CD4-positive, alpha-beta T cell (primary cell): ENCODE data around the gene EIF1AX. TPM values are rescaled to one million over a fixed set of nuclear protein-coding genes. Genes with fewer than 3 reads are reported as not detected.
A peak's percentile ranks its signal among the peaks of the same experiment; 100 is the strongest.

Experiments used
- ATAC-seq: fragments of 200-7000 bp; cut with Tn5 transposase; one replicate; pipeline ENCODE4 v1.10.0; 2022; ENCODE audit warnings: mild to moderate bottlenecking; ENCODE audit not compliant: poor library complexity
- CTCF ChIA-PET: fragments of 350-600 bp; sonication (Branson Sonifier 250); formaldehyde crosslinking; loops from one replicate; lab custom pipeline; 2021; ENCODE audit warnings: antibody characterized with exemption, inconsistent platforms; lab: Charles Lee
- POLR2A ChIA-PET: fragments of 350-600 bp; sonication (Branson Sonifier 250); formaldehyde crosslinking; loops from one replicate; lab custom pipeline; 2021; ENCODE audit warnings: antibody characterized with exemption, inconsistent platforms; lab: Charles Lee
- DNase-seq, 14 experiments: peaks; one replicate each; pipeline ENCODE4 v3.0.0-alpha.2; 2013 to 2020; ENCODE audit warnings: mixed read lengths in 2 of 14
- H3K27ac ChIP-seq, 2 donors: one replicate each; pipeline versions ENCODE4 v1.5.1 to v1.7.0; 2013; ENCODE audit warnings: low read length in 2 of 2, low read depth in 1 of 2, mild to moderate bottlenecking in 1 of 2
- H3K27me3 ChIP-seq, 2 experiments: 1 replicate in 1 of 2; 2 replicates in 1 of 2; pipeline versions ENCODE4 v1.6.1 to v1.7.0; 2013; ENCODE audit warnings: low read length in 2 of 2, control low read depth in 1 of 2, mild to moderate bottlenecking in 1 of 2, moderate library complexity in 1 of 2; ENCODE audit not compliant: insufficient read depth in 2 of 2, control insufficient read depth in 1 of 2
- H3K36me3 ChIP-seq: one replicate; pipeline ENCODE4 v1.6.1; 2013; ENCODE audit warnings: low read length, control low read depth; ENCODE audit not compliant: insufficient read depth
- H3K4me1 ChIP-seq: one replicate; pipeline ENCODE4 v1.6.1; 2013; ENCODE audit warnings: low read length, control low read depth; ENCODE audit not compliant: insufficient read depth
- H3K4me3 ChIP-seq: one replicate; pipeline ENCODE4 v1.5.1; 2013; ENCODE audit warnings: mild to moderate bottlenecking, low read length, moderate library complexity
- H3K9me3 ChIP-seq, 2 experiments: 1 replicate in 1 of 2; 2 replicates in 1 of 2; pipeline versions ENCODE4 v1.6.1 to v1.7.0; 2013; ENCODE audit warnings: low read length in 2 of 2, mild to moderate bottlenecking in 2 of 2, control low read depth in 1 of 2, moderate library complexity in 1 of 2; ENCODE audit not compliant: control insufficient read depth in 1 of 2, insufficient read depth in 1 of 2
- H3K27ac Mint-ChIP-seq: one replicate; pipeline ENCODE4 v1.8.0; 2020; ENCODE audit warnings: mixed read lengths
- H3K27me3 Mint-ChIP-seq: one replicate; pipeline ENCODE4 v1.8.0; 2021; ENCODE audit warnings: mixed read lengths
- H3K36me3 Mint-ChIP-seq: one replicate; pipeline ENCODE4 v1.8.0; 2021; ENCODE audit warnings: low read depth, mixed read lengths
- H3K4me1 Mint-ChIP-seq: one replicate; pipeline ENCODE4 v1.8.0; 2021; ENCODE audit warnings: low read depth, mixed read lengths
- H3K4me3 Mint-ChIP-seq: one replicate; pipeline ENCODE4 v1.8.0; 2020; ENCODE audit warnings: mild to moderate bottlenecking, mixed read lengths
- H3K9me3 Mint-ChIP-seq: one replicate; pipeline ENCODE4 v1.8.0; 2020; ENCODE audit warnings: mixed read lengths
- intact Hi-C, 2 experiments: fragments of 100-400 bp; cut with DNase I in 1 of 2; cut with micrococcal nuclease in 1 of 2; formaldehyde crosslinking; loops; one replicate each; pipeline versions ENCODE4 v1.15.1 to v1.9.0; 2023 to 2025; cut with DNase I, micrococcal nuclease
- total RNA-seq, 174 experiments: library from RNA in 2 of 174; stranded (reverse) in 2 of 174; gene quantifications; one replicate each; pipeline ENCODE4 v1.2.3 and lab custom pipeline; 2021 to 2026
- TF ChIP-seq, protein P1 (sequence below): fragments of 200-600 bp; IDR thresholded peaks from one replicate; pipeline ENCODE4 v1.8.0; 2022; ENCODE audit warnings: antibody characterized with exemption, mild to moderate bottlenecking

Gene EIF1AX
- total RNA-seq, 2 experiments from 2014 or later: 56.1 to 62.5 TPM

DNA sequence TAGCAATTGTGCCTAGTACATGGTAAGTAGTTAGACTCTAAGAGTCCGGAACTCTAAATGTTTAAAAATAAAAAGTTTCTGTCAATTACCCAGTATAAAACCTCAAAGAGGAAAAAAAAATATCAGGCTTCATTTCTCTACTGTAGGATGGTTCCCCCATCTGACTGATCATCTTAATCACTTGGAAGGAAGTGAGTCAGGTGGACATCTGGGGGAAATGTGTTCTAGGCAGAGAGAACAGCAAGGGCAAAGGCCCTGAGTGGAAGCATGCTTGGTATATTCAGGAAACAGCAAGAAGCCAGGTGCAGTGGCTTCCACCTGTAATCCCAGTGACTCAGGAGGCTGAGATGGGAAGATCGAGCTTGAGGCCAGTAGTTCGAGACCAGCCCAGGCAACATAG, 2.9 kb upstream of the EIF1AX start:
- DNase-seq: peak in 1 of 14 experiments; percentile 8
- ChIA-PET CTCF (no interaction called here), POLR2A (no interaction called here)
- no peak for ATAC-seq
- H3K36me3 Mint-ChIP-seq: peaks cover 5% of the 10 kb centered on the region
- no peaks in the 10 kb centered on the region for H3K27me3 ChIP-seq
- TF ChIP-seq, protein P1, sequence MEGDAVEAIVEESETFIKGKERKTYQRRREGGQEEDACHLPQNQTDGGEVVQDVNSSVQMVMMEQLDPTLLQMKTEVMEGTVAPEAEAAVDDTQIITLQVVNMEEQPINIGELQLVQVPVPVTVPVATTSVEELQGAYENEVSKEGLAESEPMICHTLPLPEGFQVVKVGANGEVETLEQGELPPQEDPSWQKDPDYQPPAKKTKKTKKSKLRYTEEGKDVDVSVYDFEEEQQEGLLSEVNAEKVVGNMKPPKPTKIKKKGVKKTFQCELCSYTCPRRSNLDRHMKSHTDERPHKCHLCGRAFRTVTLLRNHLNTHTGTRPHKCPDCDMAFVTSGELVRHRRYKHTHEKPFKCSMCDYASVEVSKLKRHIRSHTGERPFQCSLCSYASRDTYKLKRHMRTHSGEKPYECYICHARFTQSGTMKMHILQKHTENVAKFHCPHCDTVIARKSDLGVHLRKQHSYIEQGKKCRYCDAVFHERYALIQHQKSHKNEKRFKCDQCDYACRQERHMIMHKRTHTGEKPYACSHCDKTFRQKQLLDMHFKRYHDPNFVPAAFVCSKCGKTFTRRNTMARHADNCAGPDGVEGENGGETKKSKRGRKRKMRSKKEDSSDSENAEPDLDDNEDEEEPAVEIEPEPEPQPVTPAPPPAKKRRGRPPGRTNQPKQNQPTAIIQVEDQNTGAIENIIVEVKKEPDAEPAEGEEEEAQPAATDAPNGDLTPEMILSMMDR: no peak
- H3K4me1 Mint-ChIP-seq: peaks cover 19% of the 10 kb centered on the region
- no peak overlapping the region for H3K4me3 ChIP-seq
- H3K9me3 ChIP-seq: no peaks in the 10 kb centered on the region
- peaks cover 2% of the 10 kb centered on the region for H3K36me3 ChIP-seq
- H3K9me3 Mint-ChIP-seq: no peaks in the 10 kb centered on the region
- H3K4me1 ChIP-seq: peaks cover 7% of the 10 kb centered on the region
- no peaks in the 10 kb centered on the region for H3K27me3 Mint-ChIP-seq
- no peak overlapping the region for H3K4me3 Mint-ChIP-seq
- no peak overlapping the region for H3K27ac ChIP-seq
- intact Hi-C loops: no loop called here
- H3K27ac Mint-ChIP-seq: no peak overlapping the region

DNA sequence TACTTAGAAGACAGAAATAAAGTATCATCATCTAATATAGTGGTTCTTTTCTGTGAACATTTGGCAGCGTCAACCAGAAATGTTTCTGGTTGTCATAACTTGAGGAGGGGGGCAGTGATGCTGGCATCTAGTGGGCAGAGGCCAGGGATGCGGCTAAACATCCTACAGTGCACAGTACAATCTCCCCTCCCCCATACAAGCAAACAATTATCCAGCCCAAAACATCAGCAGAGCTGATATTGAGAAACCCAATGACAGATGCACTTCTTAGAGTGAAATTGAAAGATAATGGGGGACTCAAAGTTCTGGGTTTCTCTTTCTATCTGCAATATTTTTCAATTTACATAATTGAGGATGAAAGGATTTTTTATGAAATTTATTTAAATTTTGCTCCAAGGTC, 1.9 kb upstream of the EIF1AX start:
- peaks cover 14% of the 10 kb centered on the region for H3K36me3 Mint-ChIP-seq
- no peak overlapping the region for H3K4me3 ChIP-seq
- DNase-seq (no peak), ATAC-seq (no peak)
- no peak overlapping the region for H3K4me3 Mint-ChIP-seq
- H3K9me3 ChIP-seq: no peaks in the 10 kb centered on the region
- CTCF ChIA-PET: no interaction called here
- no peak overlapping the region for H3K27ac Mint-ChIP-seq
- no peaks in the 10 kb centered on the region for H3K9me3 Mint-ChIP-seq
- H3K4me1 Mint-ChIP-seq: peaks cover 28% of the 10 kb centered on the region
- peaks cover 4% of the 10 kb centered on the region for H3K36me3 ChIP-seq
- H3K27me3 Mint-ChIP-seq: no peaks in the 10 kb centered on the region
- POLR2A ChIA-PET: no interaction called here
- no peak overlapping the region for H3K27ac ChIP-seq
- intact Hi-C loops: loop anchor here in 1 of 2 experiments (2.0 kb wide), 1 partner anchor 121 kb away; no protein-coding TSS in a partner anchor
- peaks cover 13% of the 10 kb centered on the region for H3K4me1 ChIP-seq
- TF ChIP-seq, protein P1: no peak
- no peaks in the 10 kb centered on the region for H3K27me3 ChIP-seq

DNA sequence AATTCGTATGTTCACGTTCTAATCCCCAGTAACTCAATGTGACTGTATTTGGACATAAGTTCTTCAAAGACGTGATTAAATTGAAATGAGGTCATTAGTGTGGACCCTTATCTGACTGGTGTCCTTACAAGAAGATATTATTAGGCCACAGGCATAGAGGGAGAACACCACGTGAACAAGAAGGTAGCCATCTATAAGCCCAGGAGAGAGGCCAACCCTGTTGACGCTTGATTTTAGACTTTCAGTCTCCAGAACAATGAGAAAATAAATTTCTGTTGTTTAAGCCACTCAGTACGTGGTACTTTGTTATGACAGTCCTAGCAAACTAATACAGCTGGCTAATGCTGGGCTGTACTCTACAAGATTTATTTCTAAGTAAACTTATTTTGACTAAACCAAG, 1.5 kb upstream of the EIF1AX start:
- peaks cover 28% of the 10 kb centered on the region for H3K4me1 Mint-ChIP-seq
- ChIA-PET CTCF (no interaction called here), POLR2A (no interaction called here)
- Histone ChIP-seq H3K4me3 (no peak overlapping the region), H3K27ac (no peak overlapping the region), H3K27me3 (no peaks in the 10 kb centered on the region), H3K9me3 (no peaks in the 10 kb centered on the region), H3K4me1 (peaks cover 13% of the 10 kb centered on the region), H3K36me3 (peaks cover 4% of the 10 kb centered on the region)
- TF ChIP-seq, protein P1: no peak
- H3K9me3 Mint-ChIP-seq: no peaks in the 10 kb centered on the region
- peak overlapping the region; percentile 62 for H3K4me3 Mint-ChIP-seq
- ATAC-seq: no peak
- no peaks in the 10 kb centered on the region for H3K27me3 Mint-ChIP-seq
- intact Hi-C loops: loop anchor here in 1 of 2 experiments (2.0 kb wide), 1 partner anchor 122 kb away; no protein-coding TSS in a partner anchor
- peak overlapping the region; percentile 64 for H3K27ac Mint-ChIP-seq
- peaks cover 17% of the 10 kb centered on the region for H3K36me3 Mint-ChIP-seq
- DNase-seq: no peak
